H9 (cell line): Measurements from ENCODE around the gene MRPL43. TPM values are rescaled to one million over a fixed set of nuclear protein-coding genes. Genes with fewer than 3 reads are reported as not detected.
A peak's percentile ranks its signal among the peaks of the same experiment; 100 is the strongest.

Experiments
- DNase-seq: peaks from one replicate; pipeline ENCODE4 v3.0.0-alpha.2; 2017
- H2AFZ ChIP-seq: one replicate; pipeline ENCODE4 v1.6.1; 2013; ENCODE audit warnings: mild to moderate bottlenecking, low read length, control low read depth, moderate library complexity
- H2AK5ac ChIP-seq: 2 replicates; pipeline ENCODE4 v1.6.1; 2013; ENCODE audit warnings: low read length, control low read depth, mixed read lengths; ENCODE audit not compliant: insufficient read length
- H2BK120ac ChIP-seq: one replicate; pipeline ENCODE4 v1.6.1; 2013; ENCODE audit warnings: low read depth, mild to moderate bottlenecking, low read length, control low read depth, inconsistent platforms; ENCODE audit not compliant: poor library complexity, severe bottlenecking
- H2BK12ac ChIP-seq: 2 replicates; pipeline ENCODE4 v1.6.1; 2013; ENCODE audit warnings: low read length, control low read depth, mixed read lengths, low read depth; ENCODE audit not compliant: insufficient read length
- H2BK15ac ChIP-seq: 2 replicates; pipeline ENCODE4 v1.6.1; 2013; ENCODE audit warnings: low read depth, low read length, control low read depth
- H2BK20ac ChIP-seq: one replicate; pipeline ENCODE4 v1.6.1; 2013; ENCODE audit warnings: low read depth, mild to moderate bottlenecking, low read length, control low read depth, inconsistent platforms; ENCODE audit not compliant: poor library complexity, severe bottlenecking
- H2BK5ac ChIP-seq: 2 replicates; pipeline ENCODE4 v1.6.1; 2013; ENCODE audit warnings: low read length, control low read depth, mixed read lengths; ENCODE audit not compliant: insufficient read length
- H3K14ac ChIP-seq: 2 replicates; pipeline ENCODE4 v1.6.1; 2013; ENCODE audit warnings: low read length, control low read depth; ENCODE audit not compliant: insufficient read depth
- H3K18ac ChIP-seq: 2 replicates; pipeline ENCODE4 v1.6.1; 2013; ENCODE audit warnings: low read depth, mild to moderate bottlenecking, mixed read lengths, low read length, control low read depth; ENCODE audit not compliant: insufficient read length
- H3K23ac ChIP-seq: 2 replicates; pipeline ENCODE4 v1.6.1; 2013; ENCODE audit warnings: low read length, control low read depth, mixed read lengths, low read depth; ENCODE audit not compliant: insufficient read length
- H3K23me2 ChIP-seq: 2 replicates; pipeline ENCODE4 v1.6.1; 2013; ENCODE audit warnings: low read depth, mild to moderate bottlenecking, mixed read lengths, low read length, control low read depth; ENCODE audit not compliant: insufficient read length, poor library complexity, severe bottlenecking
- H3K27ac ChIP-seq: 2 replicates; pipeline ENCODE4 v1.5.1; 2013; ENCODE audit warnings: low read length, control low read depth, mixed read lengths, low read depth; ENCODE audit not compliant: insufficient read length
- H3K27me3 ChIP-seq: 2 replicates; pipeline ENCODE4 v1.6.1; 2013; ENCODE audit warnings: low read length, control low read depth, inconsistent platforms; ENCODE audit not compliant: insufficient read depth
- H3K4ac ChIP-seq: 2 replicates; pipeline ENCODE4 v1.6.1; 2013; ENCODE audit warnings: low read depth, mild to moderate bottlenecking, control low read depth, inconsistent platforms, low read length, moderate library complexity
- H3K4me1 ChIP-seq: 2 replicates; pipeline ENCODE4 v1.6.1; 2013; ENCODE audit warnings: low read length, control low read depth, inconsistent platforms; ENCODE audit not compliant: insufficient read depth
- H3K4me2 ChIP-seq: 2 replicates; pipeline ENCODE4 v1.6.1; 2013; ENCODE audit warnings: low read length, control low read depth, mixed read lengths; ENCODE audit not compliant: insufficient read length, insufficient read depth
- H3K56ac ChIP-seq: 2 replicates; pipeline ENCODE4 v1.6.1; 2013; ENCODE audit warnings: low read depth, mild to moderate bottlenecking, mixed read lengths, low read length, control low read depth; ENCODE audit not compliant: insufficient read length
- H3K79me1 ChIP-seq: 2 replicates; pipeline ENCODE4 v1.6.1; 2013; ENCODE audit warnings: low read depth, mild to moderate bottlenecking, moderate library complexity, low read length, control low read depth, inconsistent platforms; ENCODE audit not compliant: insufficient read depth, poor library complexity, severe bottlenecking
- H3K79me2 ChIP-seq: 2 replicates; pipeline ENCODE4 v1.6.1; 2013; ENCODE audit warnings: low read length, control low read depth, inconsistent platforms; ENCODE audit not compliant: insufficient read depth
- H3K9ac ChIP-seq: 2 replicates; pipeline ENCODE4 v1.6.1; 2013; ENCODE audit warnings: low read length, control low read depth, mixed read lengths; ENCODE audit not compliant: insufficient read length; ENCODE audit errors: extremely low read depth
- H3K9me3 ChIP-seq: one replicate; pipeline ENCODE4 v1.6.1; 2013; ENCODE audit warnings: low read depth, low read length, inconsistent platforms; ENCODE audit not compliant: control insufficient read depth
- H3T11ph ChIP-seq: one replicate; pipeline ENCODE4 v1.6.1; 2013; ENCODE audit warnings: mild to moderate bottlenecking, low read length, control low read depth, inconsistent platforms
- H4K20me1 ChIP-seq: one replicate; pipeline ENCODE4 v1.6.1; 2013; ENCODE audit not compliant: control insufficient read depth, insufficient read length, insufficient read depth
- H4K5ac ChIP-seq: 2 replicates; pipeline ENCODE4 v1.6.1; 2013; ENCODE audit warnings: low read depth, mild to moderate bottlenecking, mixed read lengths, low read length, control low read depth; ENCODE audit not compliant: insufficient read length
- H4K8ac ChIP-seq: replicated peaks from 2 replicates; pipeline ENCODE4 v1.6.1; 2013; ENCODE audit warnings: low read length, control low read depth, mixed read lengths, low read depth; ENCODE audit not compliant: insufficient read length
- H4K91ac ChIP-seq: 2 replicates; pipeline ENCODE4 v1.6.1; 2013; ENCODE audit warnings: low read depth, mild to moderate bottlenecking, moderate library complexity, mixed read lengths, low read length, control low read depth; ENCODE audit not compliant: insufficient read length
- H3K27ac Mint-ChIP-seq, 3 experiments: 2 replicates in 2 of 3; 3 replicates in 1 of 3; pipeline ENCODE4 v1.8.0; 2020 to 2021; ENCODE audit warnings: mixed read lengths in 3 of 3, mild to moderate bottlenecking in 1 of 3, moderate library complexity in 1 of 3
- H3K27me3 Mint-ChIP-seq: 2 replicates; pipeline ENCODE4 v1.8.0; 2021; ENCODE audit warnings: low read depth, mild to moderate bottlenecking, moderate library complexity, mixed read lengths
- H3K36me3 Mint-ChIP-seq, 3 experiments: 2 replicates in 2 of 3; 3 replicates in 1 of 3; pipeline ENCODE4 v1.8.0; 2020 to 2021; ENCODE audit warnings: low read depth in 3 of 3, mixed read lengths in 3 of 3; ENCODE audit not compliant: insufficient read depth in 1 of 3
- H3K4me1 Mint-ChIP-seq, 2 experiments: 2 replicates each; pipeline ENCODE4 v1.8.0; 2020; ENCODE audit warnings: mixed read lengths in 2 of 2
- H3K4me3 Mint-ChIP-seq, 2 experiments: 2 replicates in 1 of 2; 3 replicates in 1 of 2; pipeline ENCODE4 v1.8.0; 2020 to 2021; ENCODE audit warnings: mild to moderate bottlenecking in 2 of 2, mixed read lengths in 2 of 2, moderate library complexity in 1 of 2
- H3K9me3 Mint-ChIP-seq, 2 experiments: 2 replicates in 1 of 2; 3 replicates in 1 of 2; pipeline ENCODE4 v1.8.0; 2020; ENCODE audit warnings: mild to moderate bottlenecking in 2 of 2, mixed read lengths in 2 of 2, moderate library complexity in 1 of 2
- CTCF ChIP-seq: fragments of 200-600 bp; sonication (generic); conservative IDR thresholded peaks from 3 replicates; pipeline ENCODE4 v1.8.0; 2021; ENCODE audit warnings: antibody characterized with exemption, mild to moderate bottlenecking
- WGBS: extraction: QIAGEN DNeasy Blood & Tissue Kit; methylation state at CpG from one replicate; pipeline ENCODE4 v1.1.7; 2013; ENCODE audit warnings: missing lambda C conversion rate, low lambda C conversion rate, mixed read lengths; ENCODE audit not compliant: insufficient read length; ENCODE audit errors: extremely low coverage; 5-methylcytosine and 5-hydroxymethylcytosine counted together
- total RNA-seq: library from RNA; stranded (reverse); gene quantifications from 2 replicates; pipeline ENCODE4 v1.2.1, GENCODE V29; 2021

The MRPL43 gene
- total RNA-seq, 1 experiment from 2014 or later, result 70.3 TPM

DNA sequence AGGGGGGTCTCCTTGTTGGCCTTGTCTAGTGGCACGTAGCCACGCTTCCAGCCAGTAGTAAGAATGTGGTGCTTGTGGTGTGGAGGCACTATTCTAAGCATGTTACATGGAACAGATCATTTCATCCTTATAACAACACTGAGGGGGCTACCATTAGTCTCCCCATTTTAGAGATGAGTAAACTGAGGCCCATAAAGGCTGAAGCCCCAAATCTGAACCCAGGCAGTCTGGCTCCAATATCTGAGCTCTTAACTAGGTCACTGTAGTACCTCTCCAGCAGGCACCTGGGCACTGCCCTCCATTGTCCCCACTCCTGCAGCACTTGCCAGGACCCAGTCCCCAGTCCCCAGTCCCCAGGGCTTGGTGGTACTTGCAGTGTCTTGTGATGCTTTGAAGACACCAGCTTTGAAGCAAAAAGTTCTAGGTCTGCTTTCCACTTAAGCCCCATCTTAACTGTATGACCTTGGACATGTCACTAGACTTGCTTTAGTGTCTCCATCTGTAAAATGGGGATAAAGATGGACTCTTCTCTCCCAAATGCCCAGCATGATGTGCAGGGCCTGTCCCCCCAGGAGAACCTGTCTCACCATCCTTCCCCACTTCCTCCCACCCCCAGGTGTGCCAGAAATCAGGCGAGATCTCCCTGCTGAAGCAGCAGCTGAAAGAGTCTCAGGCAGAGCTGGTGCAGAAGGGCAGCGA is 18.7 kb upstream of the MRPL43 start:
- no peak for TF ChIP-seq CTCF
- Histone ChIP-seq H2BK20ac (no peak overlapping the region), H3K4ac (no peak overlapping the region), H3K79me2 (no peaks in the 10 kb centered on the region; the same call in 1 of the 2 replicates), H2BK5ac (no peak overlapping the region), H3K9me3 (no peaks in the 10 kb centered on the region), H2AFZ (no peak overlapping the region), H2BK120ac (no peak overlapping the region), H3K27ac (no peak overlapping the region), H3K9ac (no peak overlapping the region), H3K56ac (no peak overlapping the region), H3K4me2 (no peak overlapping the region), H2BK12ac (no peak overlapping the region), H4K5ac (no peak overlapping the region), H2AK5ac (no peak overlapping the region), H4K20me1 (no peaks in the 10 kb centered on the region), H3K23ac (no peak overlapping the region), H3K14ac (no peak overlapping the region), H4K8ac (no peak overlapping the region), H3K27me3 (no peaks in the 10 kb centered on the region), H3K23me2 (no peaks in the 10 kb centered on the region), H3K18ac (no peak overlapping the region), H3K79me1 (no peaks in the 10 kb centered on the region), H3K4me1 (no peaks in the 10 kb centered on the region), H2BK15ac (no peak overlapping the region), H4K91ac (no peak overlapping the region), H3T11ph (no peak overlapping the region)
- peak overlapping the region in 2 of 3 experiments; percentile 44 to 68; a peak in 1 of 7 replicates for H3K27ac Mint-ChIP-seq
- H3K27me3 Mint-ChIP-seq, result no peaks in the 10 kb centered on the region; the same call in 1 of the 2 replicates
- peak overlapping the region in 1 of 2 experiments; percentile 29; a peak in 1 of 5 replicates for H3K4me3 Mint-ChIP-seq
- H3K36me3 Mint-ChIP-seq, result peaks cover 18 to 44% (median 40%) of the 10 kb centered on the region in 3 experiments; a peak in 6 of 7 replicates
- H3K9me3 Mint-ChIP-seq, result no peaks in the 10 kb centered on the region
- DNase-seq, result no peak
- WGBS, result no CpG with 5 or more reads among the region's 4 CpGs
- H3K4me1 Mint-ChIP-seq, result peaks cover 6 to 21% of the 10 kb centered on the region in 2 experiments
